Hepatocyte (in vitro differentiated cells): ENCODE data around the gene SYNDIG1L. TPM values are rescaled to one million over a fixed set of nuclear protein-coding genes. Genes with fewer than 3 reads are reported as not detected.

ENCODE experiments used
- DNase-seq: peaks from one replicate; pipeline ENCODE4 v3.0.0-alpha.2; 2016; ENCODE audit warnings: low spot score
- H2AFZ ChIP-seq: fragments of 200-600 bp; sonication (generic); 2 replicates; pipeline ENCODE4 v1.6.0; 2016; ENCODE audit warnings: antibody characterized with exemption, mild to moderate bottlenecking
- H3K27ac ChIP-seq: fragments of 200-600 bp; sonication (generic); 2 replicates; pipeline ENCODE4 v1.5.1; 2016; ENCODE audit warnings: mild to moderate bottlenecking
- H3K27me3 ChIP-seq: fragments of 200-600 bp; sonication (generic); 2 replicates; pipeline ENCODE4 v1.6.1; 2016
- H3K36me3 ChIP-seq: fragments of 200-600 bp; sonication (generic); replicated peaks from 2 replicates; pipeline ENCODE4 v1.5.1; 2016; ENCODE audit warnings: low read depth; ENCODE audit not compliant: insufficient read depth
- H3K4me1 ChIP-seq: fragments of 200-600 bp; sonication (generic); 2 replicates; pipeline ENCODE4 v1.5.1; 2016; ENCODE audit warnings: mild to moderate bottlenecking, moderate library complexity; ENCODE audit not compliant: insufficient read depth
- H3K4me2 ChIP-seq: fragments of 200-600 bp; sonication (generic); 2 replicates; pipeline ENCODE4 v1.6.0; 2016
- H3K4me3 ChIP-seq: fragments of 200-600 bp; sonication (generic); 2 replicates; pipeline ENCODE4 v1.5.1; 2016; ENCODE audit warnings: mild to moderate bottlenecking
- H3K79me2 ChIP-seq: fragments of 200-600 bp; sonication (generic); 2 replicates; pipeline ENCODE4 v1.6.0; 2017; ENCODE audit warnings: mild to moderate bottlenecking
- H3K9me2 ChIP-seq: fragments of 200-600 bp; sonication (generic); replicated peaks from 2 replicates; pipeline ENCODE4 v1.6.0; 2017; ENCODE audit warnings: mild to moderate bottlenecking; ENCODE audit not compliant: insufficient read depth
- H3K9me3 ChIP-seq: fragments of 200-600 bp; sonication (generic); 2 replicates; pipeline ENCODE4 v1.5.1; 2016; ENCODE audit warnings: low read depth, mild to moderate bottlenecking
- H4K20me1 ChIP-seq: fragments of 200-600 bp; sonication (generic); 2 replicates; pipeline ENCODE4 v1.6.0; 2016; ENCODE audit warnings: mild to moderate bottlenecking; ENCODE audit not compliant: insufficient read depth, poor library complexity, severe bottlenecking
- CTCF ChIP-seq: fragments of 200-600 bp; sonication (generic); IDR thresholded peaks from 2 replicates; pipeline ENCODE4 v1.5.1; 2016; ENCODE audit warnings: antibody characterized with exemption, mild to moderate bottlenecking; ENCODE audit not compliant: poor library complexity
- EZH2 ChIP-seq: fragments of 200-600 bp; sonication (generic); IDR thresholded peaks from 2 replicates; pipeline ENCODE4 v1.6.1; 2016; ENCODE audit warnings: antibody characterized with exemption, mild to moderate bottlenecking, borderline replicate concordance
- EZH2phosphoT487 ChIP-seq: fragments of 200-600 bp; sonication (generic); IDR thresholded peaks from one replicate; pipeline ENCODE4 v1.6.1; 2018; ENCODE audit warnings: antibody characterized with exemption, mild to moderate bottlenecking, low read depth, moderate library complexity; ENCODE audit not compliant: unreplicated experiment, severe bottlenecking
- WGBS: methylation state at CpG from one replicate; pipeline ENCODE4 v1.1.6; 2016; ENCODE audit warnings: low lambda C conversion rate; ENCODE audit errors: missing lambda C conversion rate; 5-methylcytosine and 5-hydroxymethylcytosine counted together
- polyA plus RNA-seq: library from polyadenylated mRNA; unstranded; fragments of >200 nt; fragmentation: Nextera tagmentation; extraction: Ambion mirVana; gene quantifications from 2 replicates; pipeline ENCODE4 v1.2.1, GENCODE V29; 2016
- total RNA-seq: library from RNA; depleted of rRNA; stranded (reverse); fragments of >200 nt; gene quantifications from 2 replicates; pipeline ENCODE4 v1.2.3, GENCODE V29; 2014

Gene SYNDIG1L
- total and polyA plus RNA-seq, 2 experiments from 2014 or later, result not detected

GRCh38 chr14:74417611-74418010 lies 8.4 kb downstream of the SYNDIG1L start:
- peaks cover 78% of the 10 kb centered on the region for H3K27me3 ChIP-seq
- H3K9me3 ChIP-seq, result no peaks in the 10 kb centered on the region
- H3K36me3 ChIP-seq, result no peaks in the 10 kb centered on the region
- H3K79me2 ChIP-seq, result no peaks in the 10 kb centered on the region
- H3K4me1 ChIP-seq, result no peaks in the 10 kb centered on the region
- WGBS, result 14% methylated on average over 3 of the region's 3 CpGs
- no peaks in the 10 kb centered on the region for H4K20me1 ChIP-seq
- H3K27ac ChIP-seq, result no peak overlapping the region
- H3K4me3 ChIP-seq, result no peak overlapping the region
- no peaks in the 10 kb centered on the region for H3K9me2 ChIP-seq
- H2AFZ ChIP-seq, result no peak overlapping the region
- H3K4me2 ChIP-seq, result no peak overlapping the region
- DNase-seq, result no peak
- TF ChIP-seq EZH2phosphoT487, result no peak
- no peak for TF ChIP-seq CTCF
- no peak for TF ChIP-seq EZH2

- no peaks in the 10 kb centered on the region for H3K4me1 ChIP-seq
- H3K36me3 ChIP-seq, result no peaks in the 10 kb centered on the region
- no peak for DNase-seq
- H3K27ac ChIP-seq, result no peak overlapping the region
- no peak overlapping the region for H2AFZ ChIP-seq
- no peaks in the 10 kb centered on the region for H3K79me2 ChIP-seq
- TF ChIP-seq EZH2 (no peak), EZH2phosphoT487 (no peak), CTCF (no peak)
- no peak overlapping the region for H3K4me3 ChIP-seq
- no peaks in the 10 kb centered on the region for H4K20me1 ChIP-seq
- WGBS, result 69% methylated on average over 1 of the region's 1 CpG
- H3K27me3 ChIP-seq, result peaks cover 75% of the 10 kb centered on the region
- H3K9me2 ChIP-seq, result no peaks in the 10 kb centered on the region
- no peak overlapping the region for H3K4me2 ChIP-seq
- H3K9me3 ChIP-seq, result no peaks in the 10 kb centered on the region
These were observed 8.8 kb downstream of the SYNDIG1L start for GRCh38 chr14:74417201-74417600.

- no peak overlapping the region for H2AFZ ChIP-seq
- no peaks in the 10 kb centered on the region for H3K36me3 ChIP-seq
- no peak overlapping the region for H3K4me3 ChIP-seq
- H3K79me2 ChIP-seq, result no peaks in the 10 kb centered on the region
- no peaks in the 10 kb centered on the region for H4K20me1 ChIP-seq
- peaks cover 57% of the 10 kb centered on the region for H3K27me3 ChIP-seq
- TF ChIP-seq EZH2 (no peak), CTCF (no peak), EZH2phosphoT487 (no peak)
- no peaks in the 10 kb centered on the region for H3K9me2 ChIP-seq
- no peak overlapping the region for H3K27ac ChIP-seq
- H3K9me3 ChIP-seq, result no peaks in the 10 kb centered on the region
- whole genome bisulfite sequencing, result 30% methylated on average over 4 of the region's 4 CpGs
- DNase-seq, result no peak
- H3K4me1 ChIP-seq, result no peaks in the 10 kb centered on the region
- H3K4me2 ChIP-seq, result no peak overlapping the region
These were observed 10.9 kb downstream of the SYNDIG1L start for GRCh38 chr14:74415115-74415437.
